Activated naive CD4-positive, alpha-beta T cell treated with anti-CD3 and anti-CD28 coated beads, Interleukin-2, amount 10 ng/mL, durations not matched to agents 7 days and 5 days (primary cell): ENCODE results near the gene NOB1.
"Not testable (repeated sequence)": the region's sequence is repeated elsewhere in the genome, so short reads cannot be mapped to it uniquely, and the experiment has no call there.

Experiments
- CTCF ChIA-PET: fragments of 350-600 bp; sonication (Branson Sonifier 250); formaldehyde crosslinking; loops from one replicate; lab custom pipeline; 2021; ENCODE audit warnings: antibody characterized with exemption; lab: Charles Lee
- DNase-seq: peaks from one replicate; pipeline ENCODE4 v3.0.0-alpha.2; 2020
- H3K27ac Mint-ChIP-seq: one replicate; pipeline ENCODE4 v1.8.0; 2021; ENCODE audit warnings: mild to moderate bottlenecking, moderate library complexity, mixed read lengths
- H3K27me3 Mint-ChIP-seq: one replicate; pipeline ENCODE4 v1.8.0; 2021; ENCODE audit warnings: mild to moderate bottlenecking, mixed read lengths
- H3K36me3 Mint-ChIP-seq: one replicate; pipeline ENCODE4 v1.8.0; 2021; ENCODE audit warnings: mixed read lengths
- H3K4me1 Mint-ChIP-seq: one replicate; pipeline ENCODE4 v1.8.0; 2021; ENCODE audit warnings: mixed read lengths
- H3K4me3 Mint-ChIP-seq: one replicate; pipeline ENCODE4 v1.8.0; 2021; ENCODE audit warnings: mild to moderate bottlenecking, moderate library complexity, mixed read lengths
- H3K9me3 Mint-ChIP-seq: one replicate; pipeline ENCODE4 v1.8.0; 2021; ENCODE audit warnings: mixed read lengths

Gene NOB1

DNA sequence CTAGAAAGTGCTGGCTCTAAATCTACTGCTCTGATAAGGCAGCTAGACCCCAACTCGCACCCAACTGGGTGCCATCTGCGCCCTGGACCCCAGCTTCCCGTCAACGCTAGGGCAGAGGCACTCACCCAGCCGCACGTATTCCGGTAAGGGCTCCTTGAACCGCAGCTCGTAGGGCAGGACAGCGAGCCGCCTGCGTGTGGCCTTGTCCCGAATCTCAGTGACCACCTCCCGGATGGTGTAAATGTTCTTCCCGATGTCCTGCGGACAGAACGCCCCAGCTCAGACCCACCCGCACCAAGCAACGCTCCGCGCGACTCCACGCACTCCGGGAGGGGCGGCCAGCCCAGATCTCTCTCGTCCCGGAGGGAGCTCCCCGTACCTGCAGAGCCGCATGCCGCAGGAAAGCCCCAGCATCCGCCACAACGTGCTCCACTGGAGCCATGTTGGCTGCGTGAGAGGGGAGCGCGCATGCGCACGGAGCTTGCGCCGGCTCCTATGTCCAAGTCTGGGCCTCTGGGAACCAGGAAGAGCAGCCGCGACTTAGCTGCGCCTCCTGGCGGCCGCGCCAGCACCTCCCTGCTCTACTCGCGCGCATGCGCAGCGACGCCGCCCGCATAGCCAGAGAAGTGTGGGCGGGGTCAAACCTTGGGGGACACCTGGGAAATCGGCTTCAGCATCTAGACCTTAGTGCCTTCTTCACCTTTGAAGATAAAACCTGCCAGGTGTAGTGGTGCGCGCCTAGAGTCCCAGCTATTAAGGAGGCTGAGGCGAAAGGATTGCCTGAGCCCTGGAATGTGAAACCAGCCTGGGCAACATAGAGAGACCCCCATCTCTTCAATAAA is at the start of gene NOB1:
TSS of gene NOB1 (minus strand) at position 458 of the 842 bp plus-strand sequence. CDS start at position 442, 16 bp downstream.
- peak; percentile 98 for DNase-seq
- no peaks in the 10 kb centered on the region for H3K9me3 Mint-ChIP-seq
- H3K27ac Mint-ChIP-seq, result peak within 1 kb of the TSS; percentile 96
- peaks cover 20% of the 10 kb centered on the region for H3K36me3 Mint-ChIP-seq
- peaks cover 35% of the 10 kb centered on the region for H3K4me1 Mint-ChIP-seq
- H3K4me3 Mint-ChIP-seq, result peak within 1 kb of the TSS; percentile 100
- peaks cover 7% of the 10 kb centered on the region for H3K27me3 Mint-ChIP-seq
- CTCF ChIA-PET, result interaction anchor here (0.6 to 3.7 kb wide), 15 partner anchors 9 to 359 kb away, joined by 3 to 48 read pairs (median 4); partner anchors contain the start of gene NQO1

DNA sequence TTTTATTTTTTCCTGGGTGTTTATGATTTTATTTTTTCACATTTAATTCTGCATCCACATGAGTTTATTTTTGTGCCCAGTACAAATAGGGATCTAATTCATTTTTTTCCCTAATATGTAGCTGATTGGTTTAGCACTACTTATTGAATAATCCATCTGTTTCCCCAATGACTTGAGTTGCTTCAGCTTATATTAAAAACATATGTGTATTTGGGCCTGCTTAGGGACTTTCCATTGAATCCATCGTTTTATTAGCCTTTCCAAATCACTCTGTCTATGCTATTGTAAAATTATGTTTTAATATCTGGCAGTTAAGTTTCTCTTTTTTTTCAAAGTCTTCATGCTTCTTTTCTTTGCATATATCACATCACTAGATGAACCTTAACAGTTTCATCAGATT is 49.6 kb upstream of the NOB1 start:
- Mint-ChIP-seq H3K4me3 (no peak overlapping the region), H3K9me3 (no peaks in the 10 kb centered on the region), H3K27me3 (no peaks in the 10 kb centered on the region), H3K4me1 (no peaks in the 10 kb centered on the region), H3K36me3 (peaks cover 33% of the 10 kb centered on the region), H3K27ac (no peak overlapping the region)
- CTCF ChIA-PET, result no interaction called here
- no peak for DNase-seq

DNA sequence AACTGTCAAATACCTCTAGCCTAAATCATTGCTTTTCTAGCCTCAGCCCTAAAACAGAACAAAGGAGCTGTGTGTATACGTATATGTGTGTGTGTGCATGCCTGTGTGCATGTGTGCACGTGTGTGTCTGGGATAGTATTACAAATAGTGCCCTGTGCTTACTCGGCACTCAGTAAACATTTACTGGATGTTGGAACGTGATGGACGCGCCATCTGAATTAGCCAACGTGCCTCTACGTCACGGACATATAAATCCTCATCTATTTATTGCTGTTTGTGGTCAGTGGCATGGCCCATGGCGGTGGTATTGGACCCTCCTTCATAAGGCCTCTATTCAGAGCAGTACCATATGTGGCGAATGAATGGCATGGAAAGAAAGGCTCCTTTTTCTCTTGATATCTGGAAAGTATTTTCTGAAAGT is 44.9 kb upstream of the NOB1 start:
- Mint-ChIP-seq H3K27me3 (no peaks in the 10 kb centered on the region), H3K36me3 (peaks cover 31% of the 10 kb centered on the region), H3K27ac (no peak overlapping the region), H3K9me3 (no peaks in the 10 kb centered on the region), H3K4me3 (no peak overlapping the region), H3K4me1 (no peaks in the 10 kb centered on the region)
- no peak for DNase-seq
- CTCF ChIA-PET, result no interaction called here

DNA sequence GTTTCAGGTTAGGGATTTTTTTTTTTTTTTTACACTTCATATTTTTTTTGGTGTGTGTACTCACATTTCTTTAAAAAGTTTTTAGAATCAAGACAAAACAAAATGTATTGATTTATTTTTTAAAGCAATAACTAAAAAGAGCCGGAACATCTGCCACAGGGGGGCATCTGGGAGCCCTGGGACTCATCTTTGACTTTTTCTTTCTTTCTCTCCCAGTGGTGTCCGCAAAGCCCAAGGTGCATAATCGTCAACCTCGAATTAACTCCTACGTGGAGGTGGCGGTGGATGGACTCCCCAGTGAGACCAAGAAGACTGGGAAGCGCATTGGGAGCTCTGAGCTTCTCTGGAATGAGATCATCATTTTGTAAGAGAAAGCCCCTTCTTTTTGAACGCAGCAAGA is 43.7 kb upstream of the NOB1 start:
- Mint-ChIP-seq H3K36me3 (peaks cover 25% of the 10 kb centered on the region), H3K4me3 (no peak overlapping the region), H3K27me3 (no peaks in the 10 kb centered on the region), H3K27ac (no peak overlapping the region), H3K4me1 (no peaks in the 10 kb centered on the region), H3K9me3 (no peaks in the 10 kb centered on the region)
- DNase-seq, result no peak
- CTCF ChIA-PET, result interaction anchor here (0.7 kb wide), 1 partner anchor 664 kb away, joined by 3 read pairs; no protein-coding TSS in a partner anchor

DNA sequence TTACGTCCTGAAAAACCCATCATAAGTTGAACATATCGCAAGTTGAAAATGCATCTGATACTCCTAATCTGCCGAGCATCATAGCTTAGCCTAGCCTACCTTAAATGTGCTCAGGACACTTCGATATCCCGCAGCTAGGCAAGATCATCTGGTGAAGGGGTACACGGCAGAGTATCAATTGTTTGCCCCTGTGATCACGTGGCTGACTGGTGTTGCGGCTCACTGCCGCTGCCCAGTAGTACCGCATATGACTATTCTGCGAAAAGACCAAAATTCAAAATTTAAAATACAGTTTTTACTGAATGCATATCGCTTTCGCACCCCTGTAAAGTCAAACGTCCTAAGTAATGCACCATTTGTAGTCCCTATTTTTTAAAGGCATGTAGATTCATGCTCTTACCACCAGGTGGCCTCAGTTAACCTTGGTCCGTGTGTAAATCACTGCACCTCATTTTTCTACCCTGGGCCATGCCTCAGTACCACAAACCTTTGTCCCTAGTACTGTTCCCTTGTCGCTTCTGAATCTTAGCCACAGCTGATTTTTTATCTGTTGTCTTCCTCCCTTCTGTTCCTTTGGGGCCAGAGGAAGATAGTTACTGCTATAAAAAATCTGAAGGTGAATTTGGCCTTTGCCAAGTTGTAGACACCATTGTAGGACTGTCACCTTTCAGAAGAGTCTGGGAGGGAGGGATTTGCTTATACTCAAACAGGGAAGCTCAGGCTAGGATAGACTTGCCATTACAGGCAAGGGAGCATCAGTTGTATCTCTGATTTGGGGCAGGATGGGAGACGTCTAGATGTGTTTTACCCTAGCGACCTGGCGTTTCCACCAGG is 41.8 kb upstream of the NOB1 start:
- no peaks in the 10 kb centered on the region for H3K27me3 Mint-ChIP-seq
- CTCF ChIA-PET, result interaction anchor here (0.5 to 4.1 kb wide), 9 partner anchors 12 to 856 kb away, joined by 3 to 29 read pairs (median 3); no protein-coding TSS in a partner anchor

DNA sequence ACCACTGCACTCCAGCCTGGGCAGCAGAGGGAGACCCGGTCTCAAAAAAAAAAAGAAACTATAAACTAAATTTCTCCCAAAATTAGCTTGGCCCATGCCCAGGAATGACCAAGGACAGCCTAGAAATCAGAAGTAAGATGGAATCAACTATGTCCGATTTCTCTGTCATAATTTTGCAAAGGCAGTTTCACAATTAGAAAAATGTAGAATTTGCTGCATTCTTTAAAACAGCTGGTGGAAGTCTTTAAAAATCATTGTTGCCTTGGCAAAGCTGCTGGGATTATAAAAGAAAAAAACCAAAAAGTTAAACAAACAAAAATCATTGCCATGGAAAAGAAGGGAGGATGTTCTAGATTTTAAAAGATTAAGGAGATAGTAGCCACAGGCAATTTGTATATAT is 39.8 kb upstream of the NOB1 start:
- no peak for DNase-seq
- Mint-ChIP-seq H3K4me1 (no peaks in the 10 kb centered on the region), H3K36me3 (peaks cover 10% of the 10 kb centered on the region), H3K27me3 (no peaks in the 10 kb centered on the region), H3K4me3 (no peak overlapping the region), H3K27ac (no peak overlapping the region), H3K9me3 (no peaks in the 10 kb centered on the region)
- CTCF ChIA-PET, result interaction anchor here (0.7 to 4.1 kb wide), 5 partner anchors 9 to 893 kb away, joined by 3 to 29 read pairs (median 3); no protein-coding TSS in a partner anchor

More for the DNA sequence above, 41.8 kb upstream of the NOB1 start:
- no peak overlapping the region for H3K27ac Mint-ChIP-seq
- H3K4me3 Mint-ChIP-seq, result no peak overlapping the region
- H3K4me1 Mint-ChIP-seq, result no peaks in the 10 kb centered on the region
- peaks cover 21% of the 10 kb centered on the region for H3K36me3 Mint-ChIP-seq
- H3K9me3 Mint-ChIP-seq, result no peaks in the 10 kb centered on the region
- DNase-seq, result peak; percentile 34

DNA sequence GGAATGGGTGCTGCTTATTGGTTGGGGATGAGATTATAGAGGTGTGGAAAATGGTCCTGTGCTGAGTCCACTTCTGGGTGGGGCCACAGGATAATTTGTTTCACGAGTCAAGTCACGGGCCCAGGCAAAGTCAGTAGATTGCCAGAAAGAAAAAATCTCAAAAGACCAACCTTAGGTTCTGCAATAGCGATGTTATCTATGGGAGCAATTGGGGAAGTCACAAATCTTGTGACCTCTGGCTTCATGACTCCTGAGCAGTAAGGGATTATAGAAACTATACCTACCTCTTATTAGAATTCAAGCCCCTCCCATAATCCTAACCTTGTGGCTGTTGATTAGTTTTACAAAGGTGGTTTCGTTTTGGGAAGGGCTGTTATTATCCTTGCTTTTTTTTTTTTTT is 38.8 kb upstream of the NOB1 start:
- Mint-ChIP-seq H3K9me3 (no peaks in the 10 kb centered on the region), H3K27ac (no peak overlapping the region), H3K27me3 (no peaks in the 10 kb centered on the region), H3K4me3 (no peak overlapping the region), H3K4me1 (no peaks in the 10 kb centered on the region), H3K36me3 (peaks cover 12% of the 10 kb centered on the region)
- CTCF ChIA-PET, result interaction anchor here (0.8 to 4.1 kb wide), 3 partner anchors 8 to 506 kb away, joined by 3 to 29 read pairs (median 4); no protein-coding TSS in a partner anchor
- DNase-seq, result no peak

DNA sequence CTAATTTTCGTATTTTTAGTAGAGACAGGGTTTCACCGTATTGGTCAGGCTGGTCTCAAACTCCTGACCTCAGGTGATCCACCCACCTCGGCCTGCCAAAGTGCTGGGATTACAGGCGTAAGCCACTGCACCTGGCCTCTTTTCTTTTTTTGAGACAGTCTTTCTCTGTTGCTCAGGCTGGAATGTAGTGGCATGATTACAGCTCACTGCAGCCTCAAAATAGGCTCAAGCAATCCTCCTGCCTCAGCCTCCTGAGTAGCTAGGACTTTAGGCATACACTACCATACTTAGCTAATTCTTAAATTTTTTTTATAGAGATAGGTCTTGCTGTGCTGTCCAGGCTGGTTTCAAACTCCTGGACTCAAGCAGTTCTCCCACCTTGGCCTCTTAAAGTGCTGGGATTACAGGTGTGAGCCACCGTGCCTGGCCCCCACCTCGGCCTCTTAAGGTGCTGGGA is 36.7 kb upstream of the NOB1 start:
- CTCF ChIA-PET, result not testable (repeated sequence)

DNA sequence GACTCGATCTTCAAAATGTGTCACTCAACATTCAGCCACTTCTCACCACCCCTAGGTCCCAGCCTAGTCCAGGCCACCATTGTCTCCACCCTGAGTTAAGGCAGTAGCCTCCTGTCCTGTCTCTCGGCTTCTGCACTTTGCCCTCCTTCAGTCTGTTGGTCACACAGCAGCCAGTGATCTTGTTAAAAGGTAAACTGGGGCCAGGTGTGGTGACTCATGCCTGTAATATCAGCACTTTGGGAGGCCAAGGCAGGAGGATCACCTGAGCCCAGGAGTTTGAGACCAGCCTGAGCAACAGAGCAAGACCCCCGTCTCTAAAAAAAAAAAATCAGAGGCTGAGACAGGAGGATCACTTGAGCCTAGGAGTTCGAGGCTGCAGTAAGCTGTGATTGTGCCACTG is 33.2 kb upstream of the NOB1 start:
- H3K4me1 Mint-ChIP-seq, result no peaks in the 10 kb centered on the region
- no peak overlapping the region for H3K4me3 Mint-ChIP-seq
- H3K27ac Mint-ChIP-seq, result no peak overlapping the region
- CTCF ChIA-PET, result no interaction called here
- no peak for DNase-seq
- H3K36me3 Mint-ChIP-seq, result peaks cover 29% of the 10 kb centered on the region
- H3K27me3 Mint-ChIP-seq, result no peaks in the 10 kb centered on the region
- no peaks in the 10 kb centered on the region for H3K9me3 Mint-ChIP-seq

More for the DNA sequence above, 36.7 kb upstream of the NOB1 start:
- H3K27me3 Mint-ChIP-seq, H3K4me3 Mint-ChIP-seq, H3K4me1 Mint-ChIP-seq, H3K9me3 Mint-ChIP-seq, DNase-seq, H3K27ac Mint-ChIP-seq: not testable (repeated sequence)
- peaks cover 21% of the 10 kb centered on the region for H3K36me3 Mint-ChIP-seq

DNA sequence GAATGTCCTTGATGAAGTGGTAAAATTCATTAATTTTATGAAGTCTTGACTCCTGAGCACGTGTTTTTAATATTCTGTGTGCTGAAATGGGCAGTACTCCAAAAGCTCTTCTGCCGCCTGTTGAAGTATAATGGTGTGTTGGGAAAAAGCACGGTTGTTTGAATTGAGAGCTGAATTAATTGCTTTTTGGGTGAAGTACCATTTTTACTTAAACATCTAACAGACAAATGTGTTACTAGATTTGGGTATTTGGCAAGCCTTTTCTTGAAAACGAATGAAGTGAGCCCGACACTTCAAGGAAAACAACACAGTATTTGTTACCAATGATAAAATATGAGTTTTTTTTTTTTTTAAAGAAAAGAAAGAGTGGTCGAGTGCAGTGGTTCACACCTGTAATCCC is 29.9 kb upstream of the NOB1 start:
- H3K4me1 Mint-ChIP-seq, result peaks cover 5% of the 10 kb centered on the region
- H3K27me3 Mint-ChIP-seq, result no peaks in the 10 kb centered on the region
- H3K36me3 Mint-ChIP-seq, result peaks cover 29% of the 10 kb centered on the region
- H3K9me3 Mint-ChIP-seq, result no peaks in the 10 kb centered on the region
- DNase-seq, result no peak
- no peak overlapping the region for H3K4me3 Mint-ChIP-seq
- CTCF ChIA-PET, result interaction anchor here (0.6 to 0.8 kb wide), 2 partner anchors 10 to 12 kb away, joined by 3 to 4 read pairs; no protein-coding TSS in a partner anchor
- no peak overlapping the region for H3K27ac Mint-ChIP-seq

DNA sequence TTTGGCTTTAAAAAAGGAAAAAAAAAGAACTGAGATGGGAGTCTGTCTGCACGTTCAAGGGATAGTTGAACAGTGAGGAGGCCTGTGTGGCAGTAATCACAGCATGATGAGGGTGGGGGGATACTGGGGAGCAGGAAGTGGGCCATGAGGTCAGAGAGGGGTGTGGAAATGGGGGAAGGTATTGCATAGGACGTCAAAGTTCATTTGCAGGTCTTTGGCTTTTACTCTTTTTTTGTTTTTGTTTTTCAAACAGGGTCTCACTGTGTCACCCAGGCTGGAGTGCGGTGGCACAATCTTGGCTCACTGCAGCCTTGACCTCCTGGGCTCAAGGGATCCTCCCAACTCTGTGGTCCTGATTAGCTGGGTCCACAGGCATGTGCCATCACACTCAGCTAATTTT is 26.4 kb upstream of the NOB1 start:
- CTCF ChIA-PET, result no interaction called here
- DNase-seq, result no peak
- Mint-ChIP-seq H3K27me3 (no peaks in the 10 kb centered on the region), H3K9me3 (peaks cover 1% of the 10 kb centered on the region), H3K36me3 (peaks cover 18% of the 10 kb centered on the region), H3K4me1 (peaks cover 5% of the 10 kb centered on the region), H3K27ac (peak overlapping the region; percentile 5), H3K4me3 (no peak overlapping the region)

DNA sequence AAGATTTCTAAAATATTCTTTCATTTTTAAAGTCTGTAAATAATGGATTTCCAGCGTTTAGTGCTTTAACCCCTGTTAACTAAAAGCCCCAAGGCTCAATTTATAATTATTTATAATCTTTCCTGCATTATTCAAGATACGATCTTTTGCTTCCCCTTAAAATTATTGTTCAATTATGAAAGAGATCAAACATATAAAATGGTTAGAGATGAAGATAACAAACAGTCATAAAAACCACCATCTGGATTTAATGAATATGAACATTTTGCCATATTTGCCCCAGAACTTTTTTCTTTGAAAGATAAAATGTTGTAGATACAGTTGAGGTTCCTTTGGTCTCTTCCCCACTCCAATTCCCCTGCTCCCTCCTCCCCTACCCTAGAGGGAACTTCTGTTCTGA is 25.0 kb upstream of the NOB1 start:
- Mint-ChIP-seq H3K9me3 (peaks cover 14% of the 10 kb centered on the region), H3K27me3 (no peaks in the 10 kb centered on the region), H3K4me3 (no peak overlapping the region), H3K4me1 (peaks cover 14% of the 10 kb centered on the region), H3K27ac (no peak overlapping the region), H3K36me3 (peaks cover 29% of the 10 kb centered on the region)
- CTCF ChIA-PET, result no interaction called here
- DNase-seq, result no peak

DNA sequence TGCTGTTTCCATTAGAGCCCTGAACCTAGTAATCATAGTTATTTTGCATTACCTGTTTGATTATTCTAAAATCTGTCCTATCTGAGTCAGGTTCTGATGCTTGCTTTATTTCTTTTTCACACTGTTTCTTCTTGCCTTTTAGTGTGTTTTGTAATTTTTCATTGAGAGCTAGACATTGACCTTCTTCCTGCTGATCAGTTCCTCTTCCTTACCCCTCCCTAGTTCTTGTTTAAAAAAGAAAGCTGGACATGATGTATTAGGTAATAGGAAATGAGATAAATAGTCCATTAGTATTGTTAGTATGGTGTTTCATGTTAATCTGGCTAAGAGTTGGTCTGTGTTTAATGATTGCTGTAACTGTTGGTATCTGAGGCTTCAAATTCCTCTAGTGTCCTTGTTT is 20.8 kb upstream of the NOB1 start:
- Mint-ChIP-seq H3K36me3 (peaks cover 32% of the 10 kb centered on the region), H3K4me1 (peaks cover 31% of the 10 kb centered on the region), H3K9me3 (peaks cover 14% of the 10 kb centered on the region), H3K27ac (no peak overlapping the region), H3K4me3 (no peak overlapping the region), H3K27me3 (no peaks in the 10 kb centered on the region)
- DNase-seq, result no peak
- CTCF ChIA-PET, result interaction anchor here (0.6 kb wide), 1 partner anchor 329 kb away, joined by 3 read pairs; no protein-coding TSS in a partner anchor
